HG03354 (cell line): Measurements from ENCODE around the gene ADPRH.
"Not testable (repeated sequence)": the region's sequence is repeated elsewhere in the genome, so short reads cannot be mapped to it uniquely, and the experiment has no call there.

Experiments used
- ATAC-seq: cut with Tn5 transposase; IDR thresholded peaks from one replicate; pipeline ENCODE4 v1.9.1; 2021; ENCODE audit warnings: mild to moderate bottlenecking; ENCODE audit not compliant: unreplicated experiment, poor library complexity, severe bottlenecking

ADPRH gene

GRCh38 chr3:119579366-119580066 is at the start of gene ADPRH:
Gene ADPRH, plus strand, starts transcription at chr3:119579492. Its CDS starts 2,678 bp downstream, at chr3:119582170.
- ATAC-seq = peak; percentile 66

GRCh38 chr3:119529883-119530282 is 49.4 kb upstream of the ADPRH start:
- no peak for ATAC-seq

GRCh38 chr3:119530456-119530855 is 48.8 kb upstream of the ADPRH start:
- no peak for ATAC-seq

- no peak for ATAC-seq
Observed at GRCh38 chr3:119531151-119531550, 48.1 kb upstream of the ADPRH start.

GRCh38 chr3:119534296-119534695 is 45.0 kb upstream of the ADPRH start:
- ATAC-seq = no peak

- ATAC-seq = no peak
Observed at GRCh38 chr3:119536757-119537156, 42.5 kb upstream of the ADPRH start.

- no peak for ATAC-seq
Observed at GRCh38 chr3:119538772-119539171, 40.5 kb upstream of the ADPRH start.

GRCh38 chr3:119541547-119541946 is 37.7 kb upstream of the ADPRH start:
- ATAC-seq = no peak

- peak; percentile 61 for ATAC-seq
Observed at GRCh38 chr3:119542168-119542767, 37.0 kb upstream of the ADPRH start.

GRCh38 chr3:119543147-119543546 is 36.1 kb upstream of the ADPRH start:
- no peak for ATAC-seq

GRCh38 chr3:119547227-119547626 is 32.1 kb upstream of the ADPRH start:
- ATAC-seq = no peak

- ATAC-seq = no peak
Observed at GRCh38 chr3:119548341-119548740, 31.0 kb upstream of the ADPRH start.

- ATAC-seq = peak; percentile 32
Observed at GRCh38 chr3:119550192-119550910, 28.9 kb upstream of the ADPRH start.

- no peak for ATAC-seq
Observed at GRCh38 chr3:119551598-119551997, 27.7 kb upstream of the ADPRH start.

- not testable (repeated sequence) for ATAC-seq
Observed at GRCh38 chr3:119552928-119553327, 26.4 kb upstream of the ADPRH start.

- no peak for ATAC-seq
Observed at GRCh38 chr3:119553823-119554415, 25.4 kb upstream of the ADPRH start.

GRCh38 chr3:119555309-119555735 is 24.0 kb upstream of the ADPRH start:
- ATAC-seq = no peak

GRCh38 chr3:119555929-119556328 is 23.4 kb upstream of the ADPRH start:
- ATAC-seq = no peak

GRCh38 chr3:119557192-119557876 is 22.0 kb upstream of the ADPRH start:
- ATAC-seq = no peak

GRCh38 chr3:119557877-119558269 is 21.4 kb upstream of the ADPRH start:
- no peak for ATAC-seq
